ENCODE data around the gene ADARB2. TPM values are rescaled to one million over a fixed set of nuclear protein-coding genes. Genes with fewer than 3 reads are reported as not detected.

The ADARB2 gene
- total and polyA plus RNA-seq, 4 donors: 0.55 to 0.70 (median 0.59) TPM; not detected in 1

DNA sequence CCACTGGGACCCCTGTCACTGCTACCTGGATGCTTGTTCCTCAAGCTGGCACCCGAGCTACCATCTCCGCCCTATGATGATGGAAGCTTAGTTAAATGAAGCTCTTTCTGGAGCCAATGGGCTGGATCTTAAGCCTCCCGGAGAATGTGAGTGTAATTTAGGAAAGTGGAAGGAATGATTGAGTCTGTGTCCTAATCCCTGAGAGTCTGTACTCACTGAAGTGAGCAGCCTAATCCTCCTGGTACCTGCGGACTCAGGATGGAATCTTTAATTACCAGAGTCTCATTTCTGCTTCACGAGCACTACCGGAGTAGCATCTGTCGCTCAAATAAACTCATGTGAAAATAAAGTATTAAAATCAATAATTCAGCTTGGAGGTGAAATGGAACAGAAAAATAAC, 425.6 kb downstream of the ADARB2 start:
- peaks cover 0 to 2% (median 0%) of the 10 kb centered on the region in 4 donors for H3K27me3 ChIP-seq (ENCODE audit: control insufficient read depth in 4 of 4, insufficient read depth in 4 of 4, low read length in 3 of 4)
- H3K4me3 ChIP-seq (ENCODE audit: low read depth in 1 of 3, low read length in 3 of 3): no peak overlapping the region
- no peaks in the 10 kb centered on the region for H3K4me1 ChIP-seq (ENCODE audit: control insufficient read depth in 4 of 4, insufficient read depth in 4 of 4, low read length in 3 of 4)
- H3K9me3 ChIP-seq (ENCODE audit: control insufficient read depth in 4 of 4, low read length in 3 of 4): no peaks in the 10 kb centered on the region
- TF ChIP-seq RAD21 (IDR thresholded peaks at IDR 0.05) (no peak), CTCF (IDR thresholded peaks at IDR 0.05; ENCODE audit: low read depth, low read length, missing input control) (no peak), ZBTB33 (IDR thresholded peaks at IDR 0.05) (no peak), SP1 (IDR thresholded peaks at IDR 0.05) (no peak), HNF4A (conservative IDR thresholded peaks at IDR 0.05) (no peak), TAF1 (conservative IDR thresholded peaks at IDR 0.05) (no peak), NR2F2 (IDR thresholded peaks at IDR 0.05) (no peak), YY1 (IDR thresholded peaks at IDR 0.05) (no peak), HNF4G (IDR thresholded peaks at IDR 0.05) (no peak), MAX (IDR thresholded peaks at IDR 0.05) (no peak), EGR1 (IDR thresholded peaks at IDR 0.05; ENCODE audit: low read depth in 2 of 2) (no peak), GABPA (IDR thresholded peaks at IDR 0.05 in 1 of 2, conservative IDR thresholded peaks at IDR 0.05 in 1 of 2) (no peak)
- TF ChIP-seq, protein P1, sequence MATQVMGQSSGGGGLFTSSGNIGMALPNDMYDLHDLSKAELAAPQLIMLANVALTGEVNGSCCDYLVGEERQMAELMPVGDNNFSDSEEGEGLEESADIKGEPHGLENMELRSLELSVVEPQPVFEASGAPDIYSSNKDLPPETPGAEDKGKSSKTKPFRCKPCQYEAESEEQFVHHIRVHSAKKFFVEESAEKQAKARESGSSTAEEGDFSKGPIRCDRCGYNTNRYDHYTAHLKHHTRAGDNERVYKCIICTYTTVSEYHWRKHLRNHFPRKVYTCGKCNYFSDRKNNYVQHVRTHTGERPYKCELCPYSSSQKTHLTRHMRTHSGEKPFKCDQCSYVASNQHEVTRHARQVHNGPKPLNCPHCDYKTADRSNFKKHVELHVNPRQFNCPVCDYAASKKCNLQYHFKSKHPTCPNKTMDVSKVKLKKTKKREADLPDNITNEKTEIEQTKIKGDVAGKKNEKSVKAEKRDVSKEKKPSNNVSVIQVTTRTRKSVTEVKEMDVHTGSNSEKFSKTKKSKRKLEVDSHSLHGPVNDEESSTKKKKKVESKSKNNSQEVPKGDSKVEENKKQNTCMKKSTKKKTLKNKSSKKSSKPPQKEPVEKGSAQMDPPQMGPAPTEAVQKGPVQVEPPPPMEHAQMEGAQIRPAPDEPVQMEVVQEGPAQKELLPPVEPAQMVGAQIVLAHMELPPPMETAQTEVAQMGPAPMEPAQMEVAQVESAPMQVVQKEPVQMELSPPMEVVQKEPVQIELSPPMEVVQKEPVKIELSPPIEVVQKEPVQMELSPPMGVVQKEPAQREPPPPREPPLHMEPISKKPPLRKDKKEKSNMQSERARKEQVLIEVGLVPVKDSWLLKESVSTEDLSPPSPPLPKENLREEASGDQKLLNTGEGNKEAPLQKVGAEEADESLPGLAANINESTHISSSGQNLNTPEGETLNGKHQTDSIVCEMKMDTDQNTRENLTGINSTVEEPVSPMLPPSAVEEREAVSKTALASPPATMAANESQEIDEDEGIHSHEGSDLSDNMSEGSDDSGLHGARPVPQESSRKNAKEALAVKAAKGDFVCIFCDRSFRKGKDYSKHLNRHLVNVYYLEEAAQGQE (IDR thresholded peaks at IDR 0.05): no peak
- no peak overlapping the region for H3K27ac ChIP-seq (ENCODE audit: low read depth in 1 of 2, low read length in 2 of 2)
- WGBS: 85% methylated on average over 7 of the region's 7 CpGs
- no peak overlapping the region for H3K9ac ChIP-seq (ENCODE audit: low read depth in 1 of 2, low read length in 2 of 2)
- H3K36me3 ChIP-seq (ENCODE audit: control insufficient read depth in 4 of 4, insufficient read depth in 3 of 4, low read depth in 1 of 4, low read length in 3 of 4): no peaks in the 10 kb centered on the region
- DNase-seq (ENCODE audit: low spot score): no peak

DNA sequence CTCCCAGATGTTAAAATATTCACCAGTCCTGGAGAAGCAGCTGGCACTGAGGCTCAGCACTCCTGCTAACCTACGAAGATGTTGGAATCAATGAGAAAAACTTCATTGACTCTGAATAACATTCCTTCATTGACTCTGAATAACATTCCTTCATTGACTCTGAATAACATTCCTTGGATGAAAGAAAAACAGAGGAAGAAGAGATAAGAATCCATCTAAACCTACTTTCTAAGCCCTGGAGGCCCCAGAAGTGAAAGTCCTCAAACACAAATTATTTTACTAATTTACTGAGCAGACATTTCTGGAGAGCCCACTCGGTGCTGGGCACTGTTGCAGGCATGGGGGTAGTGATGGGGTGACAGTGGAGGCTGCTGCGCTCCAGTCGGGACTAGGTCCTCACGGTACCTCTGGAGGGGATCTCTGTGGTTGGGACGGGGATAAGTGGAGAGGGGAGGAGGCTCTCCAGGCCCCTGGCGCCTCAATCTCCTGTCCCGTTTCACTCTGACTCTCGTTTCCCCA, 427.0 kb downstream of the ADARB2 start:
- Histone ChIP-seq H3K27ac (ENCODE audit: low read depth in 1 of 2, low read length in 2 of 2) (no peak overlapping the region), H3K9me3 (ENCODE audit: control insufficient read depth in 4 of 4, low read length in 3 of 4) (no peaks in the 10 kb centered on the region), H3K9ac (ENCODE audit: low read depth in 1 of 2, low read length in 2 of 2) (no peak overlapping the region), H3K36me3 (ENCODE audit: control insufficient read depth in 4 of 4, insufficient read depth in 3 of 4, low read depth in 1 of 4, low read length in 3 of 4) (no peaks in the 10 kb centered on the region), H3K4me3 (ENCODE audit: low read depth in 1 of 3, low read length in 3 of 3) (no peak overlapping the region), H3K4me1 (ENCODE audit: control insufficient read depth in 4 of 4, insufficient read depth in 4 of 4, low read length in 3 of 4) (no peaks in the 10 kb centered on the region), H3K27me3 (ENCODE audit: control insufficient read depth in 4 of 4, insufficient read depth in 4 of 4, low read length in 3 of 4) (peaks cover 0 to 2% (median 0%) of the 10 kb centered on the region in 4 donors)
- 64% methylated on average over 9 of the region's 9 CpGs for WGBS
- no peak for DNase-seq (ENCODE audit: low spot score)
- TF ChIP-seq RXRA (IDR thresholded peaks at IDR 0.05) (no peak), ZBTB33 (IDR thresholded peaks at IDR 0.05) (no peak), YY1 (IDR thresholded peaks at IDR 0.05) (no peak), SP1 (IDR thresholded peaks at IDR 0.05) (no peak), TAF1 (conservative IDR thresholded peaks at IDR 0.05) (no peak), HNF4G (IDR thresholded peaks at IDR 0.05) (no peak), JUND (IDR thresholded peaks at IDR 0.05) (no peak), GABPA (IDR thresholded peaks at IDR 0.05 in 1 of 2, conservative IDR thresholded peaks at IDR 0.05 in 1 of 2) (no peak), EGR1 (IDR thresholded peaks at IDR 0.05; ENCODE audit: low read depth in 2 of 2) (no peak), FOXA2 (IDR thresholded peaks at IDR 0.05) (no peak), CTCF (IDR thresholded peaks at IDR 0.05; ENCODE audit: low read depth, low read length, missing input control) (no peak), HNF4A (conservative IDR thresholded peaks at IDR 0.05) (no peak), FOXA1 (IDR thresholded peaks at IDR 0.05) (no peak), RAD21 (IDR thresholded peaks at IDR 0.05) (no peak)
